Body of pancreas (tissue), 4 donors: ENCODE results near the gene CREB5.

Experiments used
- CTCF ChIP-seq, 7 experiments: fragments of 450-650 bp in 4 of 7; fragments of 200-600 bp in 3 of 7; sonication (generic) in 3 of 7; IDR thresholded peaks; one replicate each; pipeline ENCODE4 v1.5.1; 2016 to 2019; ENCODE audit warnings: antibody characterized with exemption in 7 of 7
- POLR2A ChIP-seq, 3 donors: fragments of 450-650 bp; IDR thresholded peaks; one replicate each; pipeline ENCODE4 v1.6.1; 2016; ENCODE audit warnings: antibody characterized with exemption in 3 of 3, mild to moderate bottlenecking in 2 of 3

GRCh38 chr7:28688651-28689050, 276.3 kb downstream of the CREB5 start:
- TF ChIP-seq CTCF (IDR thresholded peaks at IDR 0.05): no peak
- TF ChIP-seq POLR2A (IDR thresholded peaks at IDR 0.05): no peak
